ENCODE measurements around the gene DPF3. TPM values are rescaled to one million over a fixed set of nuclear protein-coding genes. Genes with fewer than 3 reads are reported as not detected.

The DPF3 gene
- total RNA-seq, 5 donors from 2014 or later (not counting 1 experiment from before 2014, with no cell fraction given): 0.33 to 0.86 (median 0.54) TPM

GRCh38 chr14:72591391-72591790, 302.5 kb downstream of the DPF3 start:
- H3K4me1 ChIP-seq (ENCODE audit: control insufficient read depth in 1 of 2, extremely low read depth in 1 of 2, insufficient read depth in 2 of 2, low read length in 2 of 2): peaks cover 23 to 46% of the 10 kb centered on the region in 2 experiments
- H3K36me3 ChIP-seq (ENCODE audit: control insufficient read depth in 2 of 2, extremely low read depth in 1 of 2, insufficient read depth in 1 of 2, low read length in 1 of 2): no peaks in the 10 kb centered on the region
- no peak overlapping the region for H3K4me3 Mint-ChIP-seq
- H3K36me3 Mint-ChIP-seq: peaks cover 2% of the 10 kb centered on the region
- no peak overlapping the region for H3K4me3 ChIP-seq (ENCODE audit: control insufficient read depth in 1 of 2, extremely low read depth in 1 of 2, low read length in 1 of 2)
- ChIA-PET POLR2A (no interaction called here), CTCF (no interaction called here)
- H3K4me1 Mint-ChIP-seq: peaks cover 57 to 70% (median 60%) of the 10 kb centered on the region in 3 donors
- no peak for ATAC-seq (replicated peaks in 1 of 4)
- H3K27me3 ChIP-seq (replicated peaks in 1 of 2; ENCODE audit: control insufficient read depth in 2 of 2, extremely low read depth in 1 of 2, insufficient read depth in 2 of 2, low read length in 1 of 2): peaks cover 0 to 17% of the 10 kb centered on the region in 2 experiments
- no peaks in the 10 kb centered on the region for H3K9me3 Mint-ChIP-seq
- no peak overlapping the region for H3K27ac ChIP-seq (ENCODE audit: low read length)
- no peaks in the 10 kb centered on the region for H3K9me3 ChIP-seq
- peaks cover 0 to 5% of the 10 kb centered on the region in 2 donors for H3K27me3 Mint-ChIP-seq
- no peak for DNase-seq
- H3K27ac Mint-ChIP-seq: no peak overlapping the region
- whole genome bisulfite sequencing (ENCODE audit: insufficient coverage): no CpG with 5 or more reads among the region's 4 CpGs

- ChIA-PET CTCF (no interaction called here), POLR2A (no interaction called here)
- DNase-seq: peak in 6 of 35 experiments; percentile 3 to 44 (median 7)
- Mint-ChIP-seq H3K27ac (peak overlapping the region; percentile 5 to 36), H3K27me3 (peaks cover 0 to 2% of the 10 kb centered on the region in 2 donors), H3K4me1 (peaks cover 50 to 63% (median 54%) of the 10 kb centered on the region in 3 donors), H3K9me3 (no peaks in the 10 kb centered on the region), H3K4me3 (peak overlapping the region; percentile 17 to 32 (median 28)), H3K36me3 (peaks cover 6% of the 10 kb centered on the region)
- H3K4me3 ChIP-seq (ENCODE audit: control insufficient read depth in 1 of 2, extremely low read depth in 1 of 2, low read length in 1 of 2): no peak overlapping the region
- WGBS (ENCODE audit: insufficient coverage): 29% methylated on average over 4 of the region's 7 CpGs
- peak in 2 of 4 experiments; percentile 31 to 33 for ATAC-seq (replicated peaks in 1 of 4)
- peaks cover 0 to 17% of the 10 kb centered on the region in 2 experiments for H3K27me3 ChIP-seq (replicated peaks in 1 of 2; ENCODE audit: control insufficient read depth in 2 of 2, extremely low read depth in 1 of 2, insufficient read depth in 2 of 2, low read length in 1 of 2)
- H3K9me3 ChIP-seq: no peaks in the 10 kb centered on the region
- H3K36me3 ChIP-seq (ENCODE audit: control insufficient read depth in 2 of 2, extremely low read depth in 1 of 2, insufficient read depth in 1 of 2, low read length in 1 of 2): no peaks in the 10 kb centered on the region
- H3K27ac ChIP-seq (ENCODE audit: low read length): no peak overlapping the region
- H3K4me1 ChIP-seq (ENCODE audit: control insufficient read depth in 1 of 2, extremely low read depth in 1 of 2, insufficient read depth in 2 of 2, low read length in 2 of 2): peaks cover 23 to 44% of the 10 kb centered on the region in 2 experiments
Measured at GRCh38 chr14:72590577-72590976, 303.3 kb downstream of the DPF3 start.

GRCh38 chr14:72589652-72590051, 304.2 kb downstream of the DPF3 start:
- H3K36me3 Mint-ChIP-seq: peaks cover 6% of the 10 kb centered on the region
- H3K4me3 Mint-ChIP-seq: peak overlapping the region in 1 of 3 donors; percentile 32
- peaks cover 0 to 2% of the 10 kb centered on the region in 2 donors for H3K27me3 Mint-ChIP-seq
- Histone ChIP-seq H3K27me3 (replicated peaks in 1 of 2; ENCODE audit: control insufficient read depth in 2 of 2, extremely low read depth in 1 of 2, insufficient read depth in 2 of 2, low read length in 1 of 2) (peaks cover 0 to 17% of the 10 kb centered on the region in 2 experiments), H3K9me3 (no peaks in the 10 kb centered on the region), H3K36me3 (ENCODE audit: control insufficient read depth in 2 of 2, extremely low read depth in 1 of 2, insufficient read depth in 1 of 2, low read length in 1 of 2) (no peaks in the 10 kb centered on the region), H3K27ac (ENCODE audit: low read length) (no peak overlapping the region), H3K4me1 (ENCODE audit: control insufficient read depth in 1 of 2, extremely low read depth in 1 of 2, insufficient read depth in 2 of 2, low read length in 2 of 2) (peaks cover 20 to 36% of the 10 kb centered on the region in 2 experiments), H3K4me3 (ENCODE audit: control insufficient read depth in 1 of 2, extremely low read depth in 1 of 2, low read length in 1 of 2) (no peak overlapping the region)
- DNase-seq (no peak), ATAC-seq (replicated peaks in 1 of 4) (no peak)
- ChIA-PET POLR2A (no interaction called here), CTCF (no interaction called here)
- H3K9me3 Mint-ChIP-seq: no peaks in the 10 kb centered on the region
- peaks cover 41 to 54% (median 45%) of the 10 kb centered on the region in 3 donors for H3K4me1 Mint-ChIP-seq
- no peak overlapping the region for H3K27ac Mint-ChIP-seq

DNA sequence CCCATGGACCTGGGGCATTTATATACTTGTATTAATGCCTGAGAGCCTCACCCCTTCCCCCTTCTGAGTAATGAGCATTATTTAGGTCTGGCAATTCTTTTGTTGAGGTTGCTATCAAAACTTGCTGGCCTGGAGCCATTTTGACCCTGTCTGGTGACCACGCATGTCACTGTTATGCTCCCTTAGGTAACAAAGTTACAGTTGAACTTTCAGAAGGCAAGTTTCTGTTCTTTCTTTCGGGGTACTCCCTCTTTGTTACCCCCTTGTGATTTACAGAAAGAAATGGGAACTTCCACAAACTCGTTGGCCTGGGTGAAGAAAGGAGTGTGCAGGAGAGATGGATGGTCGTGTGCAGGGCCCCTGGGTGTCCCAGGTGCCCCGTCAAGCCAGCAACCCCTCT, 305.4 kb downstream of the DPF3 start:
- Histone ChIP-seq H3K36me3 (ENCODE audit: control insufficient read depth in 2 of 2, extremely low read depth in 1 of 2, insufficient read depth in 1 of 2, low read length in 1 of 2) (no peaks in the 10 kb centered on the region), H3K27me3 (replicated peaks in 1 of 2; ENCODE audit: control insufficient read depth in 2 of 2, extremely low read depth in 1 of 2, insufficient read depth in 2 of 2, low read length in 1 of 2) (peaks cover 0 to 19% of the 10 kb centered on the region in 2 experiments), H3K9me3 (no peaks in the 10 kb centered on the region), H3K4me3 (ENCODE audit: control insufficient read depth in 1 of 2, extremely low read depth in 1 of 2, low read length in 1 of 2) (no peak overlapping the region), H3K27ac (ENCODE audit: low read length) (no peak overlapping the region), H3K4me1 (ENCODE audit: control insufficient read depth in 1 of 2, extremely low read depth in 1 of 2, insufficient read depth in 2 of 2, low read length in 2 of 2) (peaks cover 12 to 25% of the 10 kb centered on the region in 2 experiments)
- H3K27ac Mint-ChIP-seq: no peak overlapping the region
- ChIA-PET POLR2A (no interaction called here), CTCF (no interaction called here)
- no peak for ATAC-seq (replicated peaks in 1 of 4)
- peaks cover 0 to 2% of the 10 kb centered on the region in 2 donors for H3K27me3 Mint-ChIP-seq
- peaks cover 31 to 42% (median 35%) of the 10 kb centered on the region in 3 donors for H3K4me1 Mint-ChIP-seq
- H3K4me3 Mint-ChIP-seq: no peak overlapping the region
- H3K9me3 Mint-ChIP-seq: no peaks in the 10 kb centered on the region
- peaks cover 6% of the 10 kb centered on the region for H3K36me3 Mint-ChIP-seq
- WGBS (ENCODE audit: insufficient coverage): 100% methylated on average over 1 of the region's 5 CpGs
- no peak for DNase-seq

- no peak overlapping the region for H3K27ac Mint-ChIP-seq
- H3K4me3 Mint-ChIP-seq: no peak overlapping the region
- DNase-seq (no peak), ATAC-seq (replicated peaks in 1 of 4) (no peak)
- peaks cover 0 to 7% of the 10 kb centered on the region in 2 experiments for H3K27me3 ChIP-seq (replicated peaks in 1 of 2; ENCODE audit: control insufficient read depth in 2 of 2, extremely low read depth in 1 of 2, insufficient read depth in 2 of 2, low read length in 1 of 2)
- peaks cover 6% of the 10 kb centered on the region for H3K36me3 Mint-ChIP-seq
- ChIA-PET POLR2A (no interaction called here), CTCF (no interaction called here)
- H3K4me1 Mint-ChIP-seq: peaks cover 0 to 2% (median 0%) of the 10 kb centered on the region in 3 donors
- H3K36me3 ChIP-seq (ENCODE audit: control insufficient read depth in 2 of 2, extremely low read depth in 1 of 2, insufficient read depth in 1 of 2, low read length in 1 of 2): no peaks in the 10 kb centered on the region
- H3K4me3 ChIP-seq (ENCODE audit: control insufficient read depth in 1 of 2, extremely low read depth in 1 of 2, low read length in 1 of 2): no peak overlapping the region
- no peaks in the 10 kb centered on the region for H3K4me1 ChIP-seq (ENCODE audit: control insufficient read depth in 1 of 2, extremely low read depth in 1 of 2, insufficient read depth in 2 of 2, low read length in 2 of 2)
- 100% methylated on average over 1 of the region's 5 CpGs for WGBS (ENCODE audit: insufficient coverage)
- no peaks in the 10 kb centered on the region for H3K9me3 ChIP-seq
- H3K9me3 Mint-ChIP-seq: no peaks in the 10 kb centered on the region
- H3K27me3 Mint-ChIP-seq: peaks cover 0 to 6% of the 10 kb centered on the region in 2 donors
- no peak overlapping the region for H3K27ac ChIP-seq (ENCODE audit: low read length)
Measured at GRCh38 chr14:72583316-72584272, 310.3 kb downstream of the DPF3 start.

DNA sequence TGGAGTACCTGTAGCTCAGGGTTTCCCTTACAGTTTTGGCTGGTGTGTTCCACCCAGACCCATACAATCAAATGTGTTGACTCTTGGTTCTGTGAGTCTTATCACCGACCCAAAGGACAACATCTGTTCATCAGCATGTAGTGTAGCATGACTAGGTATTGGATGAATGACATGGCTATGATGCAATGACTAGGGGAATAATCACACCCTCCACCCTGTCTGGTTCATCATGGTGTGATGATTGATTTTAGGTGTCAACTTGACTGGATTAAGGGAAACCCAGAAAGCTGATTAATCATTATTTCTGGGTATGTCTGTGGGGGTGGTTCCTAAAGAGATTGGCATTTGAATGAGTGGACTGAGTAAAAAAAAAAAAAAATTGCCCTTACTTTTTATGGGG, 311.3 kb downstream of the DPF3 start:
- Histone ChIP-seq H3K4me3 (ENCODE audit: control insufficient read depth in 1 of 2, extremely low read depth in 1 of 2, low read length in 1 of 2) (no peak overlapping the region), H3K9me3 (no peaks in the 10 kb centered on the region), H3K36me3 (ENCODE audit: control insufficient read depth in 2 of 2, extremely low read depth in 1 of 2, insufficient read depth in 1 of 2, low read length in 1 of 2) (no peaks in the 10 kb centered on the region), H3K4me1 (ENCODE audit: control insufficient read depth in 1 of 2, extremely low read depth in 1 of 2, insufficient read depth in 2 of 2, low read length in 2 of 2) (no peaks in the 10 kb centered on the region), H3K27ac (ENCODE audit: low read length) (no peak overlapping the region), H3K27me3 (replicated peaks in 1 of 2; ENCODE audit: control insufficient read depth in 2 of 2, extremely low read depth in 1 of 2, insufficient read depth in 2 of 2, low read length in 1 of 2) (peaks cover 0 to 6% of the 10 kb centered on the region in 2 experiments)
- Mint-ChIP-seq H3K27me3 (peaks cover 0 to 6% of the 10 kb centered on the region in 2 donors), H3K4me3 (no peak overlapping the region), H3K27ac (no peak overlapping the region), H3K9me3 (no peaks in the 10 kb centered on the region), H3K36me3 (peaks cover 6% of the 10 kb centered on the region), H3K4me1 (no peaks in the 10 kb centered on the region)
- DNase-seq: no peak
- ChIA-PET CTCF (interaction anchor here in 1 of 2 donors (0.5 kb wide), 1 partner anchor 1711 kb away, joined by 3 read pairs; no protein-coding TSS in a partner anchor), POLR2A (no interaction called here)
- no peak for ATAC-seq (replicated peaks in 1 of 4)
- WGBS (ENCODE audit: insufficient coverage): no CpG with 5 or more reads among the region's 1 CpG

Data from T-cell (primary cell).